BJ (cell line): Measurements from ENCODE around the gene SRGAP3. TPM values are rescaled to one million over a fixed set of nuclear protein-coding genes. Genes with fewer than 3 reads are reported as not detected.

Experiments
- CTCF ChIA-PET: fragments of 350-600 bp; formaldehyde crosslinking; extraction: SDS; loops from one replicate; lab custom pipeline; 2021; ENCODE audit warnings: antibody characterized with exemption, inconsistent platforms; lab: Yijun Ruan, JAX
- POLR2A ChIA-PET: fragments of 300-600 bp; sonication (Branson Sonifier 250); formaldehyde crosslinking; extraction: SDS; loops from one replicate; lab custom pipeline; 2021; ENCODE audit warnings: antibody characterized with exemption; lab: Charles Lee
- DNase-seq: peaks from one replicate; pipeline ENCODE4 v3.0.0-alpha.2; 2011; ENCODE audit warnings: low read depth
- H3K27me3 ChIP-seq: 2 replicates; pipeline ENCODE4 v1.6.0; 2011; ENCODE audit warnings: low read length; ENCODE audit not compliant: control insufficient read depth, insufficient read depth
- H3K36me3 ChIP-seq: 2 replicates; pipeline ENCODE4 v1.5.1; 2011; ENCODE audit warnings: low read length; ENCODE audit not compliant: control insufficient read depth, insufficient read depth
- H3K4me3 ChIP-seq: 2 replicates; pipeline ENCODE4 v1.5.1; 2011; ENCODE audit warnings: low read depth, mild to moderate bottlenecking, control low read depth, low read length
- CTCF ChIP-seq: IDR thresholded peaks from 2 replicates; pipeline ENCODE4 v1.5.1; 2011; ENCODE audit warnings: low read depth, mild to moderate bottlenecking, control low read depth, inconsistent platforms, low read length, moderate library complexity; ENCODE audit not compliant: insufficient read depth
- polyA plus RNA-seq: library from polyadenylated mRNA; depleted of rRNA; stranded (reverse); fragments of >200 nt; gene quantifications from 2 replicates; pipeline ENCODE4 v1.2.3, GENCODE V29; 2011

SRGAP3 gene
- polyA plus RNA-seq, 1 experiment: 0.75 TPM

GRCh38 chr3:9147215-9147895 is 102.1 kb downstream of the SRGAP3 start:
- no peak for DNase-seq
- ChIA-PET CTCF (no interaction called here), POLR2A (no interaction called here)
- TF ChIP-seq CTCF: no peak
- H3K27me3 ChIP-seq: no peaks in the 10 kb centered on the region
- H3K4me3 ChIP-seq: no peak overlapping the region
- no peaks in the 10 kb centered on the region for H3K36me3 ChIP-seq

- H3K36me3 ChIP-seq: no peaks in the 10 kb centered on the region
- H3K4me3 ChIP-seq: no peak overlapping the region
- DNase-seq: no peak
- CTCF ChIA-PET: no interaction called here
- no peak for TF ChIP-seq CTCF
- POLR2A ChIA-PET: no interaction called here
- no peaks in the 10 kb centered on the region for H3K27me3 ChIP-seq
Measured at GRCh38 chr3:9146367-9147071, 102.9 kb downstream of the SRGAP3 start.

- no peaks in the 10 kb centered on the region for H3K27me3 ChIP-seq
- H3K36me3 ChIP-seq: no peaks in the 10 kb centered on the region
- no peak for DNase-seq
- TF ChIP-seq CTCF: no peak
- CTCF ChIA-PET: no interaction called here
- POLR2A ChIA-PET: no interaction called here
- no peak overlapping the region for H3K4me3 ChIP-seq
Measured at GRCh38 chr3:9143184-9143583, 106.3 kb downstream of the SRGAP3 start.

GRCh38 chr3:9142362-9142761 is 107.1 kb downstream of the SRGAP3 start:
- POLR2A ChIA-PET: no interaction called here
- H3K36me3 ChIP-seq: no peaks in the 10 kb centered on the region
- CTCF ChIA-PET: interaction anchor here (0.8 to 1.0 kb wide), 2 partner anchors 52 to 160 kb away, joined by 3 read pairs; no protein-coding TSS in a partner anchor
- no peak for DNase-seq
- H3K4me3 ChIP-seq: no peak overlapping the region
- no peaks in the 10 kb centered on the region for H3K27me3 ChIP-seq
- TF ChIP-seq CTCF: no peak

GRCh38 chr3:9141928-9142289 is 107.5 kb downstream of the SRGAP3 start:
- ChIA-PET POLR2A (no interaction called here), CTCF (interaction anchor here (0.8 to 1.0 kb wide), 2 partner anchors 52 to 161 kb away, joined by 3 read pairs; no protein-coding TSS in a partner anchor)
- Histone ChIP-seq H3K4me3 (no peak overlapping the region), H3K27me3 (peaks cover 2% of the 10 kb centered on the region; the same call in 1 of the 2 replicates), H3K36me3 (no peaks in the 10 kb centered on the region)
- TF ChIP-seq CTCF: no peak
- DNase-seq: no peak
